ENCODE results near the gene FNDC5.

FNDC5 gene

DNA sequence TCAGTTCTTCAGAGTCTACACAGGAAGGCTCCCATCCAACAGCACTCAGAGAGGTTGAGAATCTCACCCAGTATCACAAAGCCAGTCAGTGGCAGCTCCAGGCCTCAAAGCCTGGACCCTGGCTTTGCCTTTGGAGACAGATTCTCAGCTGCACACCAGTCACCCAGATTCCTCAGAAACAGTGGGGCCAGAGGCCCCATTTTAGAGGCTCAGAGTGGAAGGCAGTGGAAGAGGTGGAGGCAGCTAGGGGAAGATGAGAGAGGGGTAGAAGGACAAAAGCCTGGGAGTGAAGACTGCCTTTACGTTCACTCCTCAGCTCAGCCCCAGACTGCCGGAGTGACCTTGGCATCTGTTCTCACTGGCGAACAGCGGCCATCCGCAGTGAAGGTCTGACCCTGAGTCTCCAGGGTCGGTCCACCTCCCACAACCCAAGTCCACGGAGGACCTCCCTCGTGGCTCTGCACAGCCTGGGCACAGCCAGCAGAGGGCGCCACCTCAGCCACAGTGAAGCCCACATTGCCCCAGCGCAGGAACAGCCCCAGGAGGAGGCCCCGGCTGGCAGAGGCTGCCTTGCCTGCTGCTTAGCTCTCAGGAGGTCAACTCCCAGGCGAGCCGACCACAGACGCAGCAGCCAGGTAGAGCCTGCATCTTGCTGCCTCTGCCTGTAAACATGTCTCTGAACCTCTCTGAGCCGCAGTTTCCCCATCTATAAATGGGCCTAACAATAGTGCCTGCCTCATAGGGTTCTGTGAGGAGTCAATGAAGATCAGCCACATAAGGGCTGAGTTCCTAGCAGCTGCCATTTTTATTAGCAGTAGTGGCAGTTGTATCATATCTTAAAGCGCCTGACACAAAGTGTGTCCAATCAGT lies 5.9 kb upstream of the FNDC5 start:
- TF ChIP-seq, protein P1, sequence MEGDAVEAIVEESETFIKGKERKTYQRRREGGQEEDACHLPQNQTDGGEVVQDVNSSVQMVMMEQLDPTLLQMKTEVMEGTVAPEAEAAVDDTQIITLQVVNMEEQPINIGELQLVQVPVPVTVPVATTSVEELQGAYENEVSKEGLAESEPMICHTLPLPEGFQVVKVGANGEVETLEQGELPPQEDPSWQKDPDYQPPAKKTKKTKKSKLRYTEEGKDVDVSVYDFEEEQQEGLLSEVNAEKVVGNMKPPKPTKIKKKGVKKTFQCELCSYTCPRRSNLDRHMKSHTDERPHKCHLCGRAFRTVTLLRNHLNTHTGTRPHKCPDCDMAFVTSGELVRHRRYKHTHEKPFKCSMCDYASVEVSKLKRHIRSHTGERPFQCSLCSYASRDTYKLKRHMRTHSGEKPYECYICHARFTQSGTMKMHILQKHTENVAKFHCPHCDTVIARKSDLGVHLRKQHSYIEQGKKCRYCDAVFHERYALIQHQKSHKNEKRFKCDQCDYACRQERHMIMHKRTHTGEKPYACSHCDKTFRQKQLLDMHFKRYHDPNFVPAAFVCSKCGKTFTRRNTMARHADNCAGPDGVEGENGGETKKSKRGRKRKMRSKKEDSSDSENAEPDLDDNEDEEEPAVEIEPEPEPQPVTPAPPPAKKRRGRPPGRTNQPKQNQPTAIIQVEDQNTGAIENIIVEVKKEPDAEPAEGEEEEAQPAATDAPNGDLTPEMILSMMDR (IDR thresholded peaks at IDR 0.05): peak; percentile 98

DNA sequence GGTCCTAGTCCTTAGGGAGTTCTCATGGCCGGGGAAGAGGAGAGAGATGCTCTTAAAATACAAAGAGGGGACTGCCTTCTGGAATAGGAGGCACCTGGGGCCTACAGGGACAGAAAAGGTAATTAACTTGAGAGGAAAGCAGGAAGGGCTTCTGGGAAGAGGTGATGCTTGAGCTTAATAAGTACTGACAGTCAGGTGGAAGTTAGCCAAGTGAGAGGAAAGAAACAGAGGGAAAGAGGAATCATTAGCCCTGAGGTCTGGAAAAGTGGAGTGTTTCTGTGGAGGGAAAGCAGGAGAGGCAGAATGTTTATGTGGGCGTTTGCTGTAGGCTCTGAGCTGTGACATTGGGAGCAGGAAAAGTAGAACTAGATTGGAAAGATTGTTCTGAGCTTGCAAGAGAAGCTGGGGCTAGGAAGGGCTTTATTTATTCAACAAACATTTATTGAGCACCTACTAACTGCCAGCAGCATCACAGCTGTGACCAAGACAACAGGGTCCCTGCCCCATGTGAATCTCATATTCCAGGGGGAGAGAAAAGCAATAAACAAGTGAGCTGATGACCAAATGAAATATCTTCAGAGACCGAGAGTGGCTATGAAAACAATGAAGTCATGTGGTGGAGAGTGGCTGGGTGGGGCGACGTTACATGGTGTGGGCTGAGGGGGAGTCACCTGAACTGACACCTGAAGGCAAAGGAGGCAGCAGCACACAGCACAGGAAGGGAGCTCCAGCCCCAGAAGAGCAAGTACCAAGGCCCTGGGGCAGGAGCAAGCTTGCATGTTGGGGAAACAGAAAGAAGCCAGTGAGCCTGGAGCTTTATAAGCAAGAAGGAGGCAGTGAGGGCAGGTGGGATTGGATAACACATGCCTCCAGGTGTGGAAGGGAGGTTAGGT lies 4.4 kb upstream of the FNDC5 start:
- TF ChIP-seq, protein P1 (IDR thresholded peaks at IDR 0.05): no peak

DNA sequence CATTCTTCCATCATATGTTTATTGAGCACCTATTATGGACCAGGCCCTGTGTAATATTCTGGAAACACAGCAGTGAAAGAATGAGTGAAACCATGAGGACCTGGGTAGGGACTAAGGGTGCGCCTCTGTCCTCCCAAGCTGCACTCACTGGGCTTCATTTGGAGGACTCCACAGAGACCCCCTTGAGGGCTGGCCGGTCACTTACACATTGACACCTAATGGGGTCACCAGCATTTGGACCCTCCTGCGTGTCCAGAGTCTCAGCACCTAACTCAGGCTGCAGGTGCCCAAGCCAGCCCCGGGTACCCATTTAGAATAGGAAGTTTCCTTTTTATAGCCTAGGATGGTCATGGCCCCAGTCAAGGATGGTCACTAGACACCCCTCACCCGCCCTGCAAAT lies 2.8 kb upstream of the FNDC5 start:
- TF ChIP-seq, protein P1 (IDR thresholded peaks at IDR 0.05): no peak

- TF ChIP-seq, protein P1 (IDR thresholded peaks at IDR 0.05): no peak
Measured at GRCh38 chr1:32872192-32872460, 1.4 kb upstream of the FNDC5 start.

- TF ChIP-seq, protein P1 (IDR thresholded peaks at IDR 0.05): no peak
Measured at GRCh38 chr1:32871364-32872191, 866 bp upstream of the FNDC5 start.

DNA sequence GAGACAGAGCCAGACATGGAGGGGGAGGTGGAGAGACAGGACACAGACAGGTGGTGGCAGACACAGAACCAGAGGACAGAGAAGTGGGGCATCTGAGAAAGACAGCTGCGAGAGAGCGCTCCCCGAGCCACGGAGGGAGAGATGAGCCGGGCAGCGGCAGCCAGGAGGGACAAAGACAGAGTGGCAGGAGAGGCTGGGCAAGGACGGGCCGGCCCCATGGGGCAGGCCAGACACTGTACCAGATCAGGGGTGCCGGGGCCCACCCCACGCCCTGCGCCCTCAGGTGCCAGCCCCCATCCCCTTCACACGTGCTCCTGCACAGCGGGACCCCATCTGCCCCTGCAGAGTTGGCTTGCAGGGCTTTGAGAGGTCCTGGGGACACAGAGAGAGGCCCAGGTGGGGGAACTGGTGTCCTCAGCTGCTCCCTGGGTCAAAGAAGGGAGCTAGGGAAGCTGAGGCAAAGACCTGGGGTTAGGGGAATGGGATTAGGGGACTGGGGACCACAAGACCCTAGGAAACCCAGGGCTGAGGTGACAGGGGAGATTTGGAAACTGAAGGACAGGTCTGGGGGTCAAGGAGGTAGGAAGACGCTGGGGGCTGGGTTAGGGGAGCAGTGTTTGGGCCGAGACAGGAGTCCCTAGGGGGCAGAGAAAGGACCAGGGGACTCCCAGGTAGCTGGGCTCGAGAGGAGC lies 643 bp downstream of the FNDC5 start:
- TF ChIP-seq, protein P1 (IDR thresholded peaks at IDR 0.05): no peak

Measured in LNCAP (cell line).